Adrenal gland (tissue), 12 donors: ENCODE results near the gene TOGARAM2. TPM values are rescaled to one million over a fixed set of nuclear protein-coding genes. Genes with fewer than 3 reads are reported as not detected.

Experiments used
- DNase-seq, 7 donors: peaks; one replicate each; pipeline ENCODE4 v3.0.0-alpha.2; 2019 to 2020
- H3K27ac ChIP-seq, 5 donors: fragments of 200-600 bp; sonication (generic) in 4 of 5; 1 replicate in 3 of 5; 2 replicates in 2 of 5; pipeline versions ENCODE4 v1.5.1 to v1.8.0; 2016 to 2020; ENCODE audit warnings: mild to moderate bottlenecking in 1 of 5
- H3K27me3 ChIP-seq: fragments of 200-600 bp; 2 replicates; pipeline ENCODE4 v1.8.0; 2021
- H3K36me3 ChIP-seq, 2 donors: fragments of 200-600 bp; replicated peaks in 1 of 2; 1 replicate in 1 of 2; 2 replicates in 1 of 2; pipeline versions ENCODE4 v1.5.1 to v1.8.0; 2018 to 2022
- H3K4me1 ChIP-seq, 2 donors: fragments of 200-600 bp; replicated peaks in 1 of 2; 1 replicate in 1 of 2; 2 replicates in 1 of 2; pipeline versions ENCODE4 v1.5.1 to v1.8.0; 2018 to 2021
- H3K4me3 ChIP-seq, 4 donors: fragments of 200-600 bp; sonication (generic) in 3 of 4; one replicate each; pipeline ENCODE4 v1.5.1; 2016 to 2018
- H3K9me3 ChIP-seq, 3 donors: fragments of 200-600 bp; sonication (generic) in 1 of 3; replicated peaks in 1 of 3; 1 replicate in 2 of 3; 2 replicates in 1 of 3; pipeline versions ENCODE4 v1.5.1 to v1.8.0; 2016 to 2021
- CTCF ChIP-seq, 6 experiments: fragments of 450-650 bp in 4 of 6; fragments of 200-600 bp in 2 of 6; sonication (generic) in 1 of 6; IDR thresholded peaks; 1 replicate in 5 of 6; 2 replicates in 1 of 6; pipeline versions ENCODE4 v1.5.1 to v1.8.0; 2016 to 2021; ENCODE audit warnings: antibody characterized with exemption in 6 of 6, mild to moderate bottlenecking in 2 of 6, moderate library complexity in 1 of 6
- POLR2A ChIP-seq, 2 donors: fragments of 450-650 bp; IDR thresholded peaks; one replicate each; pipeline ENCODE4 v1.6.1; 2017; ENCODE audit warnings: antibody characterized with exemption in 2 of 2, mild to moderate bottlenecking in 2 of 2, moderate library complexity in 1 of 2
- WGBS, 4 donors: extraction: QIAGEN DNeasy Blood & Tissue Kit in 2 of 4; methylation state at CpG; one replicate each; pipeline versions ENCODE4 v1.1.5 to v1.1.7; 2013 to 2017; 5-methylcytosine and 5-hydroxymethylcytosine counted together
- intact Hi-C, 2 donors: fragments of 100-400 bp; cut with DNase I; formaldehyde crosslinking; loops; one replicate each; pipeline versions ENCODE4 v1.14.1 to v1.15.0; 2022 to 2023
- polyA plus RNA-seq, 3 donors: library from polyadenylated mRNA; stranded (reverse); fragments of 200-250 nt in 2 of 3; fragments of 350-450 nt in 1 of 3; fragmentation: Illumina TruSeq in 1 of 3; extraction: RNeasy Lipid Tissue Mini Kit (QIAGEN cat#74804) in 1 of 3; gene quantifications; one replicate each; pipeline ENCODE4 v1.2.3, GENCODE V29; 2013 to 2014
- total RNA-seq, 9 donors: library from RNA; depleted of rRNA in 4 of 9; stranded (reverse); fragments of >200 nt in 4 of 9; fragments of 120-200 nt in 1 of 9; fragmentation: NEBNext Ultra II Directional in 1 of 9; extraction: Animal tissue kit (Norgen Biotek cat#: 25700) in 1 of 9; gene quantifications; one replicate each; pipeline versions ENCODE4 v1.1.0 to v1.2.4, GENCODE V29; 2013 to 2023
- donor health status: healthy with polysubstance abuse.
- donor health status: Bipolar disorder and iron deficiency.
- donor health status: DM: yes; HTN: yes; CAD: no.
- donor health status: DM: no; HTN: no; CAD: no.
- donor health status: DM: no; HTN: no; CAD: no.
- donor health status: DM: yes; HTN: yes; CAD: no.

The TOGARAM2 gene
- total and polyA plus RNA-seq, 12 donors: under 0.01 to 26.4 (median 1.1) TPM

- Histone ChIP-seq H3K27ac (peak overlapping the region in 1 of 5 donors; percentile 74), H3K27me3 (no peaks in the 10 kb centered on the region)
- intact Hi-C loops: no loop called here
Observed at GRCh38 chr2:29064346-29064715, 83.2 kb downstream of the TOGARAM2 start.

GRCh38 chr2:29064746-29065067 lies 83.6 kb downstream of the TOGARAM2 start:
- intact Hi-C loops: no loop called here
- 70 to 86% (median 80%) methylated on average over 8 to 11 of the region's 11 CpGs; no CpG with 5 or more reads in 1 of the 4 donors for WGBS, 4 donors
- H3K27ac ChIP-seq: peak overlapping the region in 2 of 5 donors; percentile 57 to 74

More at GRCh38 chr2:29064346-29064715, 83.2 kb downstream of the TOGARAM2 start:
- Histone ChIP-seq H3K36me3 (no peaks in the 10 kb centered on the region), H3K4me3 (no peak overlapping the region), H3K4me1 (no peaks in the 10 kb centered on the region), H3K9me3 (no peaks in the 10 kb centered on the region)
- peak in 1 of 7 donors; percentile 23 for DNase-seq
- 80 to 89% (median 88%) methylated on average over 4 of the region's 4 CpGs for WGBS, 4 donors
- TF ChIP-seq CTCF (IDR thresholded peaks at IDR 0.05): no peak
- TF ChIP-seq POLR2A (IDR thresholded peaks at IDR 0.05): no peak

GRCh38 chr2:29065068-29065811 lies 84.1 kb downstream of the TOGARAM2 start:
- WGBS, 4 donors: 66 to 90% (median 76%) methylated on average over 9 to 10 of the region's 10 CpGs
- H3K4me3 ChIP-seq: no peak overlapping the region
- peak in 1 of 7 donors; percentile 45 for DNase-seq
- H3K9me3 ChIP-seq: no peaks in the 10 kb centered on the region
- intact Hi-C loops: no loop called here
- H3K27ac ChIP-seq: peak overlapping the region in 2 of 5 donors; percentile 57 to 74
- TF ChIP-seq POLR2A (IDR thresholded peaks at IDR 0.05): no peak
- TF ChIP-seq CTCF (IDR thresholded peaks at IDR 0.05): no peak
- H3K27me3 ChIP-seq: no peaks in the 10 kb centered on the region
- no peaks in the 10 kb centered on the region for H3K36me3 ChIP-seq
- no peaks in the 10 kb centered on the region for H3K4me1 ChIP-seq

More at GRCh38 chr2:29064746-29065067, 83.6 kb downstream of the TOGARAM2 start:
- no peak overlapping the region for H3K4me3 ChIP-seq
- H3K36me3 ChIP-seq: no peaks in the 10 kb centered on the region
- H3K4me1 ChIP-seq: no peaks in the 10 kb centered on the region
- H3K9me3 ChIP-seq: no peaks in the 10 kb centered on the region
- DNase-seq: peak in 1 of 7 donors; percentile 44
- no peaks in the 10 kb centered on the region for H3K27me3 ChIP-seq
- TF ChIP-seq CTCF (IDR thresholded peaks at IDR 0.05) (no peak), POLR2A (IDR thresholded peaks at IDR 0.05) (no peak)

GRCh38 chr2:29066271-29066860 lies 85.3 kb downstream of the TOGARAM2 start:
- intact Hi-C loops: no loop called here
- Histone ChIP-seq H3K36me3 (no peaks in the 10 kb centered on the region), H3K27ac (no peak overlapping the region), H3K4me3 (no peak overlapping the region), H3K27me3 (no peaks in the 10 kb centered on the region), H3K9me3 (no peaks in the 10 kb centered on the region), H3K4me1 (no peaks in the 10 kb centered on the region)
- TF ChIP-seq POLR2A (IDR thresholded peaks at IDR 0.05): no peak
- no peak for TF ChIP-seq CTCF (IDR thresholded peaks at IDR 0.05)
- DNase-seq: peak in 2 of 7 donors; percentile 17 to 50
- 85 to 97% (median 88%) methylated on average over 4 to 8 of the region's 8 CpGs for WGBS, 4 donors
